ENCODE results near the gene SLC44A3.

SLC44A3 gene

GRCh38 chr1:94873520-94874351 is 53.6 kb downstream of the SLC44A3 start:
- no peak for DNase-seq (ENCODE audit: low read depth in 2 of 2)

- no peak for DNase-seq (ENCODE audit: low read depth in 2 of 2)
These were observed 54.3 kb downstream of the SLC44A3 start for GRCh38 chr1:94874423-94874822.

GRCh38 chr1:94875794-94876193 is 55.6 kb downstream of the SLC44A3 start:
- DNase-seq (ENCODE audit: low read depth in 2 of 2): no peak

GRCh38 chr1:94876362-94876761 is 56.2 kb downstream of the SLC44A3 start:
- DNase-seq (ENCODE audit: low read depth in 2 of 2): no peak

GRCh38 chr1:94878329-94878728 is 58.2 kb downstream of the SLC44A3 start:
- no peak for DNase-seq (ENCODE audit: low read depth in 2 of 2)

GRCh38 chr1:94883691-94884090 is 63.5 kb downstream of the SLC44A3 start:
- DNase-seq (ENCODE audit: low read depth in 2 of 2): no peak

GRCh38 chr1:94884106-94884505 is 63.9 kb downstream of the SLC44A3 start:
- no peak for DNase-seq (ENCODE audit: low read depth in 2 of 2)

- no peak for DNase-seq (ENCODE audit: low read depth in 2 of 2)
These were observed 64.3 kb downstream of the SLC44A3 start for GRCh38 chr1:94884507-94884906.

- no peak for DNase-seq (ENCODE audit: low read depth in 2 of 2)
These were observed 66.2 kb downstream of the SLC44A3 start for GRCh38 chr1:94886361-94886760.

- DNase-seq (ENCODE audit: low read depth in 2 of 2): no peak
These were observed 66.9 kb downstream of the SLC44A3 start for GRCh38 chr1:94887106-94887505.

GRCh38 chr1:94887603-94888171 is 67.5 kb downstream of the SLC44A3 start:
- no peak for DNase-seq (ENCODE audit: low read depth in 2 of 2)

GRCh38 chr1:94888201-94888600 is 68.0 kb downstream of the SLC44A3 start:
- DNase-seq (ENCODE audit: low read depth in 2 of 2): no peak

- DNase-seq (ENCODE audit: low read depth in 2 of 2): no peak
These were observed 72.6 kb downstream of the SLC44A3 start for GRCh38 chr1:94892604-94893254.

GRCh38 chr1:94894630-94895029 is 74.5 kb downstream of the SLC44A3 start:
- no peak for DNase-seq (ENCODE audit: low read depth in 2 of 2)

- DNase-seq (ENCODE audit: low read depth in 2 of 2): no peak
These were observed 75.4 kb downstream of the SLC44A3 start for GRCh38 chr1:94895518-94895917.

- no peak for DNase-seq (ENCODE audit: low read depth in 2 of 2)
These were observed 78.6 kb downstream of the SLC44A3 start for GRCh38 chr1:94898491-94899385.

- no peak for DNase-seq (ENCODE audit: low read depth in 2 of 2)
These were observed 79.6 kb downstream of the SLC44A3 start for GRCh38 chr1:94899756-94900155.

GRCh38 chr1:94901841-94902240 is 81.7 kb downstream of the SLC44A3 start:
- no peak for DNase-seq (ENCODE audit: low read depth in 2 of 2)

GRCh38 chr1:94903280-94904009 is 83.3 kb downstream of the SLC44A3 start:
- DNase-seq (ENCODE audit: low read depth in 2 of 2): no peak

- DNase-seq (ENCODE audit: low read depth in 2 of 2): no peak
These were observed 85.0 kb downstream of the SLC44A3 start for GRCh38 chr1:94905207-94905606.

GRCh38 chr1:94906382-94906781 is 86.2 kb downstream of the SLC44A3 start:
- DNase-seq (ENCODE audit: low read depth in 2 of 2): no peak

All from stimulated activated CD8-positive, alpha-beta memory T cell treated with anti-CD3 and anti-CD28 coated beads, Interleukin-15, amount 100 ng/mL, for 48 hours (primary cell).